GM12873 (cell line): ENCODE data around the gene MMAB.

ENCODE experiments used
- TF ChIP-seq, protein P1 (sequence below): IDR thresholded peaks from 2 replicates; pipeline ENCODE4 v1.5.1; 2012; ENCODE audit warnings: low read depth, mild to moderate bottlenecking, moderate library complexity, low read length, control low read depth; ENCODE audit not compliant: insufficient read depth; ENCODE audit errors: missing control alignments

Gene MMAB

DNA sequence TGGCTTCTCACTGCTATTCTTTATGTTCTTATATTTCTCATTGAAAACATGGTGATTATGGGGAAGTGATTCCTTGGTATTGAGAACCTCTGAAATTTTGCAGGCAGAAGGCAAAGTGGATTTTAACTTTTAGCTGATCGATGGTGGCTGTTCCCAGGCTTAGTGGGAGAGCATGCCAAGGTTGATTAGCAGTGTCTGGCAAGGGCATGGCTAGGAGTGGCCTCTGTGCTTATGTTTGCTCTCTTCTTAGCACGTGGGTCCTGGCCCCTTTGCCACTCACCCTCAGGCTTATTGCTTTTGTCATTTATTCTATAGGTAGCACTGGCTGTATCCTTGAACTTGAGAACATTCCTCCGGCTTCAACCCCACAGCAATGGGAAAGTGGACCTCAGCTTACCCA is 2.4 kb upstream of the MMAB start:
- TF ChIP-seq, protein P1, sequence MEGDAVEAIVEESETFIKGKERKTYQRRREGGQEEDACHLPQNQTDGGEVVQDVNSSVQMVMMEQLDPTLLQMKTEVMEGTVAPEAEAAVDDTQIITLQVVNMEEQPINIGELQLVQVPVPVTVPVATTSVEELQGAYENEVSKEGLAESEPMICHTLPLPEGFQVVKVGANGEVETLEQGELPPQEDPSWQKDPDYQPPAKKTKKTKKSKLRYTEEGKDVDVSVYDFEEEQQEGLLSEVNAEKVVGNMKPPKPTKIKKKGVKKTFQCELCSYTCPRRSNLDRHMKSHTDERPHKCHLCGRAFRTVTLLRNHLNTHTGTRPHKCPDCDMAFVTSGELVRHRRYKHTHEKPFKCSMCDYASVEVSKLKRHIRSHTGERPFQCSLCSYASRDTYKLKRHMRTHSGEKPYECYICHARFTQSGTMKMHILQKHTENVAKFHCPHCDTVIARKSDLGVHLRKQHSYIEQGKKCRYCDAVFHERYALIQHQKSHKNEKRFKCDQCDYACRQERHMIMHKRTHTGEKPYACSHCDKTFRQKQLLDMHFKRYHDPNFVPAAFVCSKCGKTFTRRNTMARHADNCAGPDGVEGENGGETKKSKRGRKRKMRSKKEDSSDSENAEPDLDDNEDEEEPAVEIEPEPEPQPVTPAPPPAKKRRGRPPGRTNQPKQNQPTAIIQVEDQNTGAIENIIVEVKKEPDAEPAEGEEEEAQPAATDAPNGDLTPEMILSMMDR: no peak

DNA sequence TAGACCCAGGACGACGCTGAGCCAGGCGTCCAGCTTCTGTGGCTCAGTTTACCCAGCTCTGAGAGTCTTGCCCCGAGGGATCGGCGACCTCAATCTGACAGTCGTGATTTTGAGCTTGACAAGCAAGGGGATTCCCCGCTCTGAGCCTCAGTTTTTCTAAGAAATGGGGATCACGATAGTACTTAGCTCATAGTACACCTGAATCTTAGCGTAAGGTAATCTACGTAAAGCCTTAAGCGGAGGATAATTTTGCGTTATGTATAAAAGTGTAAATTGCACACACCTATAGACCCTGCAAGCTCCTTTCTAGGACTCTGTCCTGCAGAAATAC is 575 bp upstream of the MMAB start:
- TF ChIP-seq, protein P1: no peak

DNA sequence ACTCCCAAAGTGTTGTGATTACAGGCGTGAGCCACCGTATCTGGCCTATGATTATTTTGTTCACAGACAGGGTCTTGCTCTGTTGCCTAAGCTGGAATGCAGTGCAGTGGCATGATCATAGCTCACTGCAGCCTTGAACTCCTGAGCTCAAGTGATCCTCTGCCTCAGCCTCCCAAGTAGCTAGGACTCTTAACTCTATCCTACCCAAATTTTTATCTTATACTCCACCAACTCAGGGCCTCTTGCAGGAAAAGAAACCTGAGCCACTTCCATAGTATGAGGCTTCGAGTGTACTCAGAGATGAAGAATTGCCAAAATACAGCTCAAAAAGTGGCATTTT is 828 bp downstream of the MMAB start:
- TF ChIP-seq, protein P1: no peak

DNA sequence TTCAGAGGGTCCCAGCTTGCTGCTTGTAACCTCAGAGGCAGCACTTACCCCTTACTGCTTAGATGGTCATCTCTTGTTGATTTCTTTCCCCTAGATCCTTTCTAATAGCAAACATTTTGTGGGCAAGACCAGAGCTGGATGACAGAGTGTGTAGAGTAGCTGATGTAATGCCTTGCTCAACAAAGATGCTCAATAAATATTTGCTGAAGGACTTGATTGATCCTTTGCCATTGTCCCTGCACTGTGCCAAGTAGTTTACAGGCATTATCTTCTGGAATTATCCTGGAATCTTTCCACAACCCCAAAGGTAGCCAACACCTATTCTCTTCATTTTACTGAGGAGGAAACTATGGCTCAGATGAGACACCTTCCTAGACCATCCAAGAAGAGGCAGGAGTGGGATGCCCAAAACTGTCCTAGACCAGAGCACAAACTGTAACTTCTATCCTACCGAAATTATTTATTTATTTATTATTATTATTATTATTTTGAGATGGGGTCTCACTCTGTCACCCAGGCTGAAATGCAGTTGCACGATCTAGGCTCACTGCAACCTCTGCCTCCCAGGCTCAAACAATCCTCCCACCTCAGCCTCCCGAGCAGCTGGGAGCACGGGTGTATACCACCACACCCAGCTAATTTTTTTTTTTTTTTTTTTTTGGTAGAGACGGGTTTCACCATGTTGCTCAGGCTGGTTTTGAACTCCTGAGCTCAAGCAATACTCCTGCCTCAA is 1.4 kb downstream of the MMAB start:
- TF ChIP-seq, protein P1: no peak

DNA sequence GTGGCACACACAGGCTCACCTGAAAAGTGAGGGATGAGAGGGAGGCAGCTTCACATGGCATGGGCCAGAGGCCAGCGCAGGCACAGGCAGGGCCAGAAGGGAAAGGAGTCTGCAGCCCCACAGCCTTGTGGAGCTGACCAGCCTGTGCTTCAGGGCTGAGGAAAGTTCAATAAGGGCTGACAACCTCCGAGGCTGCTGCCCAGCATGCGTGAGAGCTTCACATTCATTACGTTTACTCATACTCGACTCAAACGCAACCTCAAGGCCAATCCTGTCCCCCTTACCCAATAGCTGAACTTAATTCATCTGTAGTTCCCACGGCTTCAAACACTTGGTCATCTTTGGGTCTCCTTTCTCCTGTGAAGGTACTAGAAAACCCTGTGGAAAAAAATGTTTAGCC is 4.8 kb downstream of the MMAB start:
- TF ChIP-seq, protein P1: no peak

DNA sequence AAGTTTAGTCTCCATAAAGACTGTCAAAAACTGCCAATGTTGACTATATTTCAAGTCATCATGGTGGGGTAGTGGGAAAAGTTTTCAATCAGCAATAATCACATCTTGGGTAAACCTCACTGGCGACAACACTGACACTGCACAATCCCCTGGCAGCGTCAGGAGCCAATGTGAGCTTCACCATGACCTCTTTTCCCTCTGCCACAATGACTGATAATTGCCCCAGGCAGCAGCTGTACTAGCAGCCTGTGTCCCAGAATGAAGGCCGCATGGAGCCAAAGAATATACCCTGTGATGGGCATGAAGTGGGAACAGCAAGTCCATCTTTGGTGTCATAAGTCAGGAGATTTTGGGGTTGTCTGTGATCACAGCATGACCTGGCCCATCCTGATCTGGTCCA is 5.3 kb downstream of the MMAB start:
- TF ChIP-seq, protein P1: no peak

DNA sequence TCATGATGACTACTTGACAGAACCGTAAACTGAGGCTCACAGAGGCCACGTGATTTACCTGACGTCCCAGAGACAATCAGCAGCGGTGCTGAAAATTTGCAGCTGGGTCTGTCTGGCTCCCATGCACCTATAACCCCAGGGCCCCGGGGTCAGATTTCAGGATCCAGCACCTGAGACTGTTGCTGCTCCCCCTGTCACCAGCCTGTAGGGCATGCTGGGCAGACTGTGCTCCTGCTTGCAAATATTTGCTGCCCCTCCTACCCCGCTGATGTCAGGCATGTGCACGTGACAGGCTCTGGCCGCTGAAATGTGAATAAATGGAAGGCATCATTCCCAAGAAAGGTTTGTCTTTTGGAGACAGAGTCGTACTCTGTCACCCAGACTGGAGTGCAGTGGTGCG is 6.0 kb downstream of the MMAB start:
- TF ChIP-seq, protein P1: no peak
